HepG2 (cell line): ENCODE measurements around the gene ANKRD31. TPM values are rescaled to one million over a fixed set of nuclear protein-coding genes. Genes with fewer than 3 reads are reported as not detected.

Experiments
- ATAC-seq: fragments of 200-7000 bp; cut with Tn5 transposase; 3 replicates; pipeline ENCODE4 v1.9.1; 2020; ENCODE audit warnings: mild to moderate bottlenecking, moderate library complexity
- BruUV-seq: library from RNA; stranded (reverse); fragments of 400-500 nt; replicated peaks from 2 replicates; lab custom pipeline; 2021; lab: Mats Ljungman, UMichigan
- CTCF ChIA-PET: fragments of 300-600 bp; formaldehyde crosslinking; extraction: SDS; loops from one replicate; lab custom pipeline; 2021; ENCODE audit warnings: low total read pairs, inconsistent platforms, low intra/inter-chr PET ratio; lab: Yijun Ruan, JAX
- POLR2A ChIA-PET: fragments of 350-600 bp; sonication (Branson Sonifier 250); formaldehyde crosslinking; loops from one replicate; lab custom pipeline; 2020; ENCODE audit warnings: antibody characterized with exemption, inconsistent platforms; lab: Yijun Ruan, JAX
- DNase-seq: peaks from one replicate; pipeline ENCODE4 v3.0.0-alpha.2; 2015; ENCODE audit warnings: low spot score
- FAIRE-seq: peaks from 3 replicates; lab custom pipeline; 2011; peaks lifted over from hg19 to GRCh38; lab: Jason Lieb, UNC
- H2AFZ ChIP-seq: one replicate; pipeline ENCODE4 v1.6.1; 2011; ENCODE audit warnings: low read length, inconsistent platforms
- H3K27ac ChIP-seq: fragments of 300-600 bp; 3 replicates; pipeline ENCODE4 v1.8.0; 2011; ENCODE audit warnings: mixed run types, mild to moderate bottlenecking, mixed read lengths, low read length, inconsistent platforms; ENCODE audit not compliant: insufficient read depth; ENCODE audit errors: extremely low read length
- H3K27me3 ChIP-seq, 2 experiments: fragments of 200-600 bp in 1 of 2; 2 replicates in 1 of 2; 3 replicates in 1 of 2; pipeline versions ENCODE4 v1.6.0 to v1.8.0; 2011; ENCODE audit warnings: low read length in 2 of 2, mild to moderate bottlenecking in 2 of 2, moderate library complexity in 2 of 2, inconsistent platforms in 1 of 2; ENCODE audit not compliant: insufficient read depth in 2 of 2, control insufficient read depth in 1 of 2
- H3K36me3 ChIP-seq, 2 experiments: fragments of 200-600 bp in 1 of 2; replicated peaks in 1 of 2; 2 replicates in 1 of 2; 3 replicates in 1 of 2; pipeline versions ENCODE4 v1.5.1 to v1.8.0; 2011; ENCODE audit warnings: low read length in 2 of 2, inconsistent platforms in 1 of 2; ENCODE audit not compliant: insufficient read depth in 2 of 2, control insufficient read depth in 1 of 2
- H3K4me1 ChIP-seq: 2 replicates; pipeline ENCODE4 v1.5.1; 2012; ENCODE audit warnings: low read length, inconsistent platforms; ENCODE audit not compliant: insufficient read depth
- H3K4me2 ChIP-seq: 2 replicates; pipeline ENCODE4 v1.6.0; 2011; ENCODE audit warnings: low read depth, low read length, inconsistent platforms
- H3K4me3 ChIP-seq, 3 experiments: fragments of 200-600 bp in 1 of 3; sonication (generic), shearing (Covaris generic) in 1 of 3; replicated peaks in 1 of 3; 2 replicates each; pipeline ENCODE4 v1.5.1; 2011 to 2016; ENCODE audit warnings: low read length in 3 of 3, inconsistent platforms in 2 of 3, low read depth in 2 of 3, mild to moderate bottlenecking in 2 of 3, control low read depth in 1 of 3, mixed read lengths in 1 of 3; ENCODE audit not compliant: insufficient read depth in 1 of 3
- H3K79me2 ChIP-seq: one replicate; pipeline ENCODE4 v1.6.1; 2011; ENCODE audit warnings: low read length, inconsistent platforms; ENCODE audit not compliant: insufficient read depth
- H3K9ac ChIP-seq: 2 replicates; pipeline ENCODE4 v1.6.0; 2011; ENCODE audit warnings: mild to moderate bottlenecking, low read depth, low read length, inconsistent platforms; ENCODE audit not compliant: insufficient read depth
- H3K9me3 ChIP-seq: 2 replicates; pipeline ENCODE4 v1.5.1; 2012; ENCODE audit warnings: mild to moderate bottlenecking, low read length
- H4K20me1 ChIP-seq: 2 replicates; pipeline ENCODE4 v1.6.0; 2011; ENCODE audit warnings: inconsistent platforms, mild to moderate bottlenecking, low read length, moderate library complexity; ENCODE audit not compliant: insufficient read depth
- AKAP8 ChIP-seq: sonication (generic); formaldehyde crosslinking; IDR thresholded peaks from 2 replicates; pipeline ENCODE4 v1.5.1; 2020; ENCODE audit warnings: mild to moderate bottlenecking, missing genetic modification reagents
- CREB1 ChIP-seq, 2 experiments: fragments of 450-650 bp in 1 of 2; IDR thresholded peaks; 2 replicates each; pipeline ENCODE4 v1.6.1; 2016 to 2017; ENCODE audit warnings: control low read depth in 1 of 2, mild to moderate bottlenecking in 1 of 2, missing compliant biosample characterization in 1 of 2, missing genetic modification characterization in 1 of 2
- DBP ChIP-seq: sonication (generic); formaldehyde crosslinking; IDR thresholded peaks from 2 replicates; pipeline ENCODE4 v1.4.0; 2020; ENCODE audit warnings: missing genetic modification reagents; ENCODE audit errors: not compliant biosample characterization
- FOSL1 ChIP-seq: sonication (generic); formaldehyde crosslinking; IDR thresholded peaks from 2 replicates; pipeline ENCODE4 v1.9.0; 2021; ENCODE audit warnings: missing genetic modification reagents, borderline replicate concordance
- FOXC1 ChIP-seq: sonication (generic); formaldehyde crosslinking; IDR thresholded peaks from 2 replicates; pipeline ENCODE4 v1.8.0; 2022; ENCODE audit warnings: mild to moderate bottlenecking, missing genetic modification reagents, borderline replicate concordance
- MTF1 ChIP-seq: sonication (generic); formaldehyde crosslinking; IDR thresholded peaks from 2 replicates; pipeline ENCODE4 v1.5.0; 2020; ENCODE audit warnings: missing genetic modification reagents
- SIN3A ChIP-seq: IDR thresholded peaks from 2 replicates; pipeline ENCODE4 v1.6.1; 2011; ENCODE audit warnings: low read depth, mild to moderate bottlenecking, control low read depth, low read length, borderline replicate concordance
- TRIM22 ChIP-seq: fragments of 450-650 bp; IDR thresholded peaks from 2 replicates; pipeline ENCODE4 v1.6.1; 2017
- ZEB1 ChIP-seq: IDR thresholded peaks from 2 replicates; pipeline ENCODE4 v1.6.1; 2012; ENCODE audit warnings: mild to moderate bottlenecking, low read depth, inconsistent platforms; ENCODE audit not compliant: insufficient replicate concordance
- ZNF10 ChIP-seq: sonication (generic); formaldehyde crosslinking; IDR thresholded peaks from 2 replicates; pipeline ENCODE4 v1.4.0; 2020; ENCODE audit warnings: mild to moderate bottlenecking, low read depth, missing genetic modification reagents, borderline replicate concordance
- ZNF619 ChIP-seq: sonication (generic); formaldehyde crosslinking; IDR thresholded peaks from 2 replicates; pipeline ENCODE4 v1.4.0; 2020; ENCODE audit warnings: mild to moderate bottlenecking, missing genetic modification reagents
- ZNF652 ChIP-seq: IDR thresholded peaks from 2 replicates; pipeline ENCODE4 v1.6.1; 2016; ENCODE audit warnings: low read depth, borderline replicate concordance
- WGBS: methylation state at CpG from one replicate; pipeline ENCODE4 v1.1.6; 2017; ENCODE audit warnings: low lambda C conversion rate; 5-methylcytosine and 5-hydroxymethylcytosine counted together
- in situ Hi-C: cut with HindIII; loops from 2 replicates; pipeline ENCODE4 v1.10.0; 2017; ENCODE audit warnings: low pct_unique_long_range_greater_than_20kb; ENCODE audit not compliant: extremely low pct_ligation_motif_present
- intact Hi-C: fragments of 100-400 bp; cut with micrococcal nuclease; formaldehyde crosslinking; loops from one replicate; pipeline ENCODE4 v1.10.0; 2022; ENCODE audit not compliant: unreplicated experiment
- polyA plus RNA-seq, 8 experiments: library from polyadenylated mRNA; depleted of rRNA in 3 of 8; stranded (reverse) in 7 of 8; unstranded in 1 of 8; fragments of >200 nt; fragmentation: Illumina TruSeq in 4 of 8; extraction: Trizol in 4 of 8; gene quantifications; 2 replicates each; pipeline versions ENCODE4 v1.2.1 to v1.2.3, GENCODE V29; 2011 to 2016; ENCODE audit warnings: low read depth in 4 of 8, missing spikeins in 1 of 8, mixed read lengths in 1 of 8; ENCODE audit not compliant: insufficient read depth in 1 of 8
- total RNA-seq, 5 experiments: library from RNA; depleted of rRNA; stranded (reverse); fragments of >200 nt; fragmentation: Illumina TruSeq; extraction: Trizol; gene quantifications; 2 replicates each; pipeline ENCODE4 v1.2.3, GENCODE V29; 2016; ENCODE audit warnings: low read depth in 1 of 5

ANKRD31 gene
- total and polyA plus RNA-seq, 2 of the 13 experiments (the other 11 are each of a cell fraction or from before 2014, with no cell fraction given), result 0.01 to 0.09 TPM

GRCh38 chr5:75168026-75168735 is 68.5 kb downstream of the ANKRD31 start:
- WGBS, result 40% methylated on average over 2 of the region's 2 CpGs
- Histone ChIP-seq H3K9ac (no peak overlapping the region), H3K4me2 (no peak overlapping the region), H3K4me3 (no peak overlapping the region), H3K4me1 (no peaks in the 10 kb centered on the region), H3K27me3 (no peaks in the 10 kb centered on the region), H3K36me3 (no peaks in the 10 kb centered on the region), H3K27ac (no peak overlapping the region)
- in situ Hi-C loops, result no loop called here
- CTCF ChIA-PET, result no interaction called here
- no peak for ATAC-seq
- TF ChIP-seq FOSL1 (no peak), ZNF10 (CRISPR knock-in tag) (no peak), SIN3A (no peak), ZNF652 (no peak), AKAP8 (CRISPR knock-in tag) (no peak), CREB1 (IDR thresholded peaks at IDR 0.05) (no peak), CREB1 (CRISPR knock-in tag; IDR thresholded peaks at IDR 0.05) (no peak), DBP (no peak), FOXC1 (no peak), TRIM22 (no peak), MTF1 (CRISPR knock-in tag) (no peak), ZEB1 (no peak), ZNF619 (CRISPR knock-in tag) (no peak)
- TF ChIP-seq, all 625 proteins: peak for 0
- Histone ChIP-seq H3K79me2 (no peaks in the 10 kb centered on the region), H2AFZ (no peak overlapping the region), H3K9me3 (no peaks in the 10 kb centered on the region), H4K20me1 (no peaks in the 10 kb centered on the region)
- BruUV-seq, result no TSS peak
- FAIRE-seq, result no peak
- POLR2A ChIA-PET, result no interaction called here
- intact Hi-C loops, result no loop called here
- no peak for DNase-seq
